ENCODE measurements around the gene GPRC5C.

GRCh38 chr17:74389937-74390679, 41.8 kb upstream of the GPRC5C start:
- TF ChIP-seq CTCF (IDR thresholded peaks at IDR 0.05; ENCODE audit: poor library complexity, severe bottlenecking) (no peak), EZH2 (IDR thresholded peaks at IDR 0.05; ENCODE audit: borderline replicate concordance, insufficient read depth, low read length, poor library complexity, severe bottlenecking) (no peak), EP300 (conservative IDR thresholded peaks at IDR 0.05; ENCODE audit: poor library complexity, severe bottlenecking) (no peak), REST (IDR thresholded peaks at IDR 0.05; ENCODE audit: borderline replicate concordance) (no peak)

Measured in neural cell (in vitro differentiated cells).